H1 (cell line): ENCODE data around the gene RNASE11.

Experiments used
- JUN ChIP-seq: IDR thresholded peaks from 2 replicates; pipeline ENCODE4 v1.6.1; 2011; ENCODE audit warnings: low read depth, mild to moderate bottlenecking, improper control_type of control experiment, low read length
- POLR2A ChIP-seq, 2 experiments: IDR thresholded peaks; 1 replicate in 1 of 2; 2 replicates in 1 of 2; pipeline ENCODE4 v1.6.1; 2011; ENCODE audit warnings: low read depth in 2 of 2, low read length in 2 of 2, mild to moderate bottlenecking in 2 of 2; ENCODE audit errors: control extremely low read depth in 1 of 2
- POLR2AphosphoS5 ChIP-seq: IDR thresholded peaks from 2 replicates; pipeline ENCODE4 v1.6.1; 2011; ENCODE audit warnings: low read depth, low read length
- RBBP5 ChIP-seq: IDR thresholded peaks from 2 replicates; pipeline ENCODE4 v1.7.1; 2012; ENCODE audit warnings: low read depth, mild to moderate bottlenecking, inconsistent platforms, low read length, moderate library complexity, borderline replicate concordance
- RNF2 ChIP-seq: fragments of 200-900, 300-1000 bp; sonication (generic); IDR thresholded peaks from 2 replicates; pipeline ENCODE4 v1.7.1; 2016; ENCODE audit warnings: borderline replicate concordance, low read depth, mild to moderate bottlenecking, antibody characterized with exemption, low read length; ENCODE audit not compliant: poor library complexity, severe bottlenecking; ENCODE audit errors: missing control alignments
- ZNF274 ChIP-seq: IDR thresholded peaks from 2 replicates; pipeline ENCODE4 v1.7.0; 2012; ENCODE audit warnings: low read length, borderline replicate concordance; ENCODE audit errors: extremely low read depth

GRCh38 chr14:20626274-20626673 is 38.5 kb upstream of the RNASE11 start:
- TF ChIP-seq JUN (no peak), POLR2A (IDR thresholded peaks at IDR 0.05; ENCODE audit: control extremely low read depth in 1 of 2, low read depth in 2 of 2, low read length in 2 of 2) (no peak), POLR2AphosphoS5 (no peak), RBBP5 (no peak; the same call in 1 of the 2 replicates), RNF2 (no peak), ZNF274 (no peak)
